ENCODE results near the gene FARP2. TPM values are rescaled to one million over a fixed set of nuclear protein-coding genes. Genes with fewer than 3 reads are reported as not detected.

The FARP2 gene
- total and polyA plus RNA-seq, 2 experiments from 2014 or later, result 16.0 to 22.6 TPM

GRCh38 chr2:241376808-241377207, 20.7 kb downstream of the FARP2 start:
- Histone ChIP-seq H3K27me3 (ENCODE audit: insufficient read depth) (no peaks in the 10 kb centered on the region), H3K27ac (ENCODE audit: low read depth) (no peak overlapping the region), H3K79me2 (replicated peaks; ENCODE audit: insufficient read depth) (peaks cover 12% of the 10 kb centered on the region), H4K20me1 (replicated peaks; ENCODE audit: insufficient read depth) (peaks cover 17% of the 10 kb centered on the region), H3K9me2 (ENCODE audit: insufficient read depth) (no peaks in the 10 kb centered on the region), H3F3A (replicated peaks; ENCODE audit: low read depth) (no peaks in the 10 kb centered on the region), H3K4me3 (no peak overlapping the region), H2AFZ (no peak overlapping the region), H3K4me1 (ENCODE audit: insufficient read depth) (no peaks in the 10 kb centered on the region), H3K36me3 (ENCODE audit: insufficient read depth) (peaks cover 7% of the 10 kb centered on the region; the same call in 1 of the 2 replicates), H3K4me2 (no peak overlapping the region)
- Mint-ChIP-seq H3K27me3 (ENCODE audit: insufficient read depth, low read depth, poor library complexity) (peaks cover 7% of the 10 kb centered on the region), H3K4me1 (0 out of 3 replicates have a peak, but pooled peaks cover 4% of the 10 kb centered on the region), H3K9me3 (no peaks in the 10 kb centered on the region), H3K4me3 (no peak overlapping the region), H3K36me3 (ENCODE audit: low read depth) (peaks cover 11% of the 10 kb centered on the region; the same call in 2 of the 3 replicates), H3K27ac (no peak overlapping the region)
- TF ChIP-seq ZNF462 (CRISPR knock-in tag; IDR thresholded peaks at IDR 0.05) (no peak), REST (IDR thresholded peaks at IDR 0.05; ENCODE audit: unreplicated experiment) (no peak)
- DNase-seq (ENCODE audit: low spot score) (no peak), ATAC-seq (no peak)

Data from GM23338 (cell line).